Cerebellar nuclear complex (tissue), 1 donor: ENCODE results near the gene JOSD1.

Experiments used
- DNase-seq, 2 experiments: peaks; one replicate each; lab custom pipeline; 2025; lab: John Stamatoyannopoulos, UW

The JOSD1 gene

DNA sequence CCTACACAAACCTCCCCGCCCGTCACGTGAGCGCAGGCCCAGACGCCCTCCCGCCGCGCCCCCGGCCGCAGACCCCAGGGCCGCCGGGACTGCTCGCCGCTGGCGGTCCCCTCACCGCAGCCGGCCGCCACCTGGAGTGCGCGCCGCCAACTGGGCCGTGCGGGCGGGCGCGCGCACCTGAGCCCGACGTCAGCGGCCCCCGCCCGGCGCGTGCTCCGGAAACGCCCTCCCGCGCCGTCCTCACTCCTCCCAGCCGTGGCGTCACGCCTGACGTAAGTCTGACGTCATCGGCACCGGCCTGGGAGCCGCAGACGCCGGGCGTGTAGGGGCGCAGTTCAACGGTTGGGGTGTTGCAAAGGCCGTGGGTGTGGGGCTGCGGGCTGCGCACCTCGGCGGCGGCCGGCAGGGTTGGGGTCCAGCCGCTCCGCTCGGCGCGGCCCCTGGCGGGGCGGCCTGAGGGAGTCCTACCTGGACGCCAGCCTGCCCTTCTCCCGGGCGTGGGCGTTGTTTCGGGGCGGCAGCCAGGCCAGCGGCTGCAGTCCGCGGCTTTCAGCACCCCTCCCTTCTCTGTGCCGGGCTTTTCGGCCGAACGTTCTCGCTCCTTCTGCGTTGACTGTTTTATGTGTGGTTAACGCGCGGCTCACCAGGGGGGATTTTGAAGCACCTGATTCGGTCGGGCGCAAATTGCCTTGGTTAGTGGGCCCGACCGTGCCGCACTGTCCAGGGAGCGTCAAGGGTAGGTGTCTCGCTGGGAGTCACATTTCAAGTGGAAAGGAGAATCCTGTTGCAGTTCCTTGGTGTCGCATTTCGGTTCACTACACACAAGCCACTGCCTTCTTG, at the start of gene JOSD1:
Gene JOSD1 (minus strand): TSS at position 155 of the 840 bp plus-strand sequence. CDS start 956 bp downstream, outside the sequence.
- DNase-seq = peak; percentile 16 to 69

DNA sequence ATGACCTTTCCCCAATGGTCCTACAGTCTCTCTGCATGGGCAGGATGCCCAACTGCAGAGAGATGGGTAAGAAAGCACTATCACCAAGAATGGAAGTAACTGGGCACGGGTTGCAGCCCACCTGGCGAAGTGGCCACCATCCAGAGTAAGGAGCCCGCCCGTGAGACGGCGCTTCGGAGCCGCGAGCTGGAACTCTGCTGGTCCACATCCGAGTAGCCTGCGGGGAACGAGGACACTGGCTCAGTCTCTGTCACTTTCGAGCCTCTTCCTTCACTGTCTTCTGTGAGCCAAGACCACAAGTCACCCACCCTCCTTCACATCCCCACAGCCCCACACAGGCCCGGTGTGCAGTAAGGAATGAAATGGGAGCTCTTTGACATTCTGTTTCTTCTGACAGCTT, 49.4 kb upstream of the JOSD1 start:
- DNase-seq = no peak

DNA sequence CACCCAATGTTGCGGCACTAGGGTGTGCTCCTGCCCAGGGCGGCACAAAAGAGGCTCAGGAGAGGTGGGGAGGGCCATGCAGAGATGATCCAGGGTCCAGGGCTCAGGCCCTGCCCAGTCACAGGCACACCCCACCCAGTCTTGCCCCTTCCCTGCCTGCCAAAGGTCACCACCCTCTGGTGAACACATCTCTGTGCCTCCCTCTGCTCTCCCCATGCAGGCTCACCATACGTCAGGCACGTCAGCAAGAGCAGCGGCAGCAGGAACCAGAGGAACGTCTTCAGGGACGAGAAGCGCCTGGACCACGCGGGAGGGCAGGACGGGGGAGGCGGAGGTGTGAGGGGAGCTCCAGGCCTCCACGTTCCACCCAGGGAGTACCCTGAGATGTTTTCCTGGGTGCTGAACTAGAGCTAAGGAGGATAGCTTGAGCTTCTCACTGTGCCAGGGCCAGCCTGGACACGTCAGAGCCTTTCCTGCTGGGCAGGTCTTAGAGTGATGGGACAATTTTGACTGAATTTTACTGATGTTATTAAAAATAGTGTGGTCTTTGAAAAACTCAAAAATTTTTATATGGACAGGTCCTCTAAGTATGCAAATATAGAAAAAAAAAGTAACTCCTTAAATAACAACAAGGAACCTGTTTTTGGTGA, 47.9 kb upstream of the JOSD1 start:
- DNase-seq = no peak

DNA sequence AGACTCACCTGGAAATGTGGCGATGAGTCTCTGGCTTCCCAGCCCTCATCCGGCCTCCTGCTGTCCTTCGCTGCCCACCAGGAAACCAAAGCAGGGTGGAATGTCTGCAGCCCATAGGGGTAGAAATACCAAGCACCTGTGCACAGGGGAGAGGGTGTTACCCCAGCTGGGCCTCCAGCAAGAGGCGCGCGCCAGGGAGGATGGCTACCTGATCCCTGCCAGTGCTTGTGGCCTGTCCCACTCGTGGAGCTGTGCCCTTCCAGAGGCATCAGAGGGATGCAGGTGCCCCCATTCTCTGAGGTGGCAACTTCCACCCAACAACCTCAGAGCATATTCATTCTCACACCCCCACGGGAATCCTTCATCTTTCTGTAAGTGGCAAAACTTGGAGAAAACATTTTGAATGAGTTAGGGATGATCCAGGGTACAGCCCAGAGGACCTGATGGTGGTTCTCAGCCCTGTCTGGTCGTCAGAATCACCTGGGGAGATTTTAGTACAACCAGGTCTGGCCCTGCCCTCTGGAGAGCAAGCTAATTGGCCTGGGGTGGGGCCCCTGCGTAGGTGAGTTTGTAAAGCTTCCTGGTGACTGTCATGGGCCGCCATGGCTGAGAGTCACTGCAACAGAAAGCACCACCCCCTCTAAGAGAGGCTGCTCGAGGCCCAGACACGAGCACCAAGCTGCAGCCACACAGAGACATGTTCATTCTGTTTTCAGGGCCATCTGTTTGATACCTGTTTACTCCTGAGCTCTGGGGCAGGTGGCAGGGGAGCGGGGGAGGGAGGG, 45.1 kb upstream of the JOSD1 start:
- DNase-seq = no peak

DNA sequence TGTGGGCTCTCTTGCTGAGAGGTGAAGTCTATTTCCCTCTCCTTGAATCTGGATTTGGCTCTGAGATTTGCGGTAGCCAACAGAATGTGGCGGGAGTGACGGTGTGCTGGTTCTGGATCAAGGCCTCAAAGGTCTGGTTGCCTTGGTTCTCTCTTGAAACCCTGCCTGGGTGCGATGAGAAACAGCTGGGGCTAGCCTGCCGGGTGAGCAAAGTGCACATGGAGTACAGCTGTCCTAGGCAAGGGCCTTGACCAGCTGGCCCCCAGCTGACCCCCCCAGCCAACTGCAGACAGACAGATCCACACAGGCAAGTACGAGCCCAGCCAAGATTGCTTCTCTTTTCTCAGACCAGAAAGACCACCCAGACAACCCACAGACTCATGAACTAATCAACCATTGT, 44.2 kb upstream of the JOSD1 start:
- no peak for DNase-seq

DNA sequence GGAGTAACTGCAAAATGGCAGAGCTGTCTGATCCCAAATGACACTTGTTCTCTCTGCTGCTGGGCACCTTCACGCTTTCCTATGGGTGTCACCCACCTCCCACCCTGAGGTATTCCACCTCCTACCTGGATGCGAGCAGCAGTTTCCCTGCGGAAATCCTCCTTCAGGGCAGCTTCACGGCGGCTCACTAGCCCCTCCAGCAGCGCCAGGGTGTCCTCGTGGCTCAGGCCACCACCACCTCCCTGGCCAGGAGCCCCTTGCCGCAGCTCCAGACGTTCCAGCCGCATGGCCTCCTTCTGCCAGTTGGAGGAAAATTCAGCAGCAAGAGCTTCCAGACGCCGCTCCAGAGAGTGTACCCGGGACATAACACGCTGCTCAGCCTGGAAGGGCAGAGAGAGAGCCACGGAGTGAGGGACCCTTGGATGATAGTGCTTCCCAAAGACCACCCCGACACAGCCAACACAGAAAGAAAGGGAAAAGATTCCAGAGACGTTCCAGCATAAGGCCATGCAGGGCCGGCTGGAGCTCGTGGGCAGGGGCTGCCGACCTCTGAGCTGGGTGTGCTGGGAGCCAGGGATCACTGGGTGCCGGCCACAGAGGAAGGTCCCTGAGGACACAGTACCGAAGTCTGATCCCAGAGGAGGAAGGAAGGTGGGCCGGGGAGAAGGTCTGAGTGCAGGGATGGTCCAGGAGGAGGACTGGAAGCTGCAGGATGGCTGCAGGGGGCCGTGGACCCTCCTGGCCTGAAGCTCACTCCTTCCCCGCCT, 41.6 kb upstream of the JOSD1 start:
- no peak for DNase-seq

DNA sequence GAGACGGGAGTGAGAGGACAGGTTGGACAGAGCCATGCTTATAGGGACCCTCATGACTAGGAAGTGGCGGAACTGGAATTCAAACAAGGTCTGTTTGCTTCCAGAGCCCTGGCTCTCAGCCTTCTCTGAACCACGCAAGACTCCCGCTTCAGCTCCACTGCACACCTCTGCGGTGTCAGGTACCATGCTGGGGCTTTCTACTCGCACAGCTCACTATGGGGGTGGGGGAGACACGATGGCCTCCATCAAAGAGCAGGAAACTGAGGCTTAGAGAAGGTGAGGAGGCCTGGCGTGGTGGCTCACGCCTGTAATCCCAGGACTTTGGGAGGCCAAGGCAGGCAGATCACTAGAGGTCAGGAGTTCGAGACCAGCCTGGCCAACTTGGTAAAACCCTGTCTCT, 40.8 kb upstream of the JOSD1 start:
- no peak for DNase-seq

DNA sequence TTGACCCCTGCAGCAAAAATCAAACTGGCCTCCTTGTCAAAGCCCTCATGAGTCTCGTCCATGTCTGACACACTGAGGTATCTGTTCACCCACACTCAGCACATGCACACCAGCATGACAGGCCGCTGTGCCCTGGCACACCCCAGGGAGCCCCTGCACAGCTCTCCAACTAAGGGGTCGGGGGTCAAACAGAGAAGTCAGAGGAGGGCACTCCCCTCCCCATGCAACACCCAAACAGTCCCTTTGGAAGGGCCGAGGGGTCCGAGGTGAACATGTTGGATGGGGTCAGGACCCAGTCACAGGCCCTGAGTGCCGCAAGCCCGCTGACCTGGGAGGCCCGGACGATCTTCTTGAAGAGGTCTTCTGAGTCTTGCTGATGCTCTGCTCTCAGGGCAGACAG, 40.4 kb upstream of the JOSD1 start:
- DNase-seq = no peak

DNA sequence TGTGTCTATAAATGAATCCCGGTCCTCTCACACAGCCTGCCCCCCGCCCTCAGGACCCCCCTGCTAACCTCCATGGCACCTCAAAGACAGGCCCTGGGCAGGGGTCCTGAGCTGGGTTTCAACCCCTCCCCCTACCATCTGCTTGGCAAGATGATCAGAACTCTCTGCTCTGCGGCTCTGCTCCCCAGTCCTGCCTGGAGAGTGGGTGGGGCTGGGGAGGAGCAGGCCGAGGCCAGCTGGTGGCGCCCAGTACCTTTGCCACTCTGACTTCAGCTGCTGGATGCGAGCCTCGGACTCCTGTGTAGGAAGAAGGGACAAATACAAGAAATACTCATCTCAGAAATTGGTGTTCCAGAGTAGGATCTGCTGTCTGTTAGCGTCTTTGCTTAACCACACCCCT, 40.0 kb upstream of the JOSD1 start:
- DNase-seq = no peak

DNA sequence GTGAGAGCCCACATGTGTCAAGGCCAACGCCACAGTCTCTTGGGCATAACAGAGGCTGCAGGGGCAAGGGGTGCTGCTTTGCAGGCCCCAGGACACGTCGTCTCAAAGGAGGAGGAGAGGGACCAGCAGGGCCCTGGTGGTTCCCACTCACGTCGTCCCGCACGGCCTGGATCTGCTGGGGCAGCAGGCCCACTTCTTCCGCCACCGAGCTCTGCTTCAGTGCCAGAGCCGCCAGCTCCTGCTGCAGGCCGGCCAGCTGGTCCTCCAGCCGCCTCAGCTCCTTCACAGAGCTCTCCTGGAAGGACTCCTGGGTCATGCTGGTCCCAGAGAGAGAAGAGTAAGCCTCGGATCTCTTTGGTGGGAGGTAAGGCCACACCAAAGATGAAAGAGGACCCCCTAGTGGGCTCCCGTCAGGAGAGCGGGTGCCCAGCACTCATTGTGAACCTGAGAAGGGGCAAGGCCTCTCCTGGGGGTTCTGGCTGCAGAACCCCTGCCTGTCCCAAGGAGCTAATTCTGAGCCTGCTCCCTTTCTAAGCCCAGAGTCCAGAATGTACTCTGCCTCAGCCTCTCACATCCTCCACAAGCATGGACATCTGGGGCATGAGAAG, 39.5 kb upstream of the JOSD1 start:
- no peak for DNase-seq

DNA sequence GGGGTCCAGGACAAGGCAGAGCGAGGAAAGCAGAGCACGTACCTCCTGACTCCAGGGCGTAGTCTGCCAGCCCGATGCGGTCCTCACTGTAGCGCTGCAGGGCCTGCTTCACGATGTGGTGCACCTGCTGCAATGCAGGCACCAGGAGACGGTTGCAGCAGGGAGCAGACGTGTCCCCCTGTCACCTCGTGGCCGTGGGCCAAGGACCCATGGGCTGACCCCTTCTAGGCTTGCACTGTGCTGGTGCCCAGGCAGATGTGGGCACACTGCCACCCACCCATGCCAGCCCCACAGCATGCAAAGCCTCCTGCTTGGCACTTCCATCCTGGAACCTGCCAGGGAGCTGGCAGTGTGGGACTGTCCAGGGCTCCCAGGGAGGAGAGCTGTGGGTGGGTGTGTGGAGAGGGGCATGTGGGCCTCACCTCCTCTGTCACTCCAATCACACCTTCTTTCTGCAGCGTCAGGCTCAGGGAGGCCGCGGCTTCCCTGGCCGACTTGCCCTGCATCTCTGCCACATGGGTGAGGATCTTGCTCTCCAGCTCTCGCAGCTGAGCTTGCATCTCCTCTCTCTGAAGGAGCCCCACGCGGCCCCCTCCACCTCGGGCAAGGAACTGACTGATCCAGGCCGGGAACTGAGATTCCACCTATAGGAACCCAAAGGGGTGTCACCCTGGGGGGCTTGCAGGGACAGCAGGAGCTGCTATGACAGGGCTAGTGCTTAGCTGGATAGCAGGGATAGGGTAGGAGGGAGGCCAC, 38.7 kb upstream of the JOSD1 start:
- no peak for DNase-seq

DNA sequence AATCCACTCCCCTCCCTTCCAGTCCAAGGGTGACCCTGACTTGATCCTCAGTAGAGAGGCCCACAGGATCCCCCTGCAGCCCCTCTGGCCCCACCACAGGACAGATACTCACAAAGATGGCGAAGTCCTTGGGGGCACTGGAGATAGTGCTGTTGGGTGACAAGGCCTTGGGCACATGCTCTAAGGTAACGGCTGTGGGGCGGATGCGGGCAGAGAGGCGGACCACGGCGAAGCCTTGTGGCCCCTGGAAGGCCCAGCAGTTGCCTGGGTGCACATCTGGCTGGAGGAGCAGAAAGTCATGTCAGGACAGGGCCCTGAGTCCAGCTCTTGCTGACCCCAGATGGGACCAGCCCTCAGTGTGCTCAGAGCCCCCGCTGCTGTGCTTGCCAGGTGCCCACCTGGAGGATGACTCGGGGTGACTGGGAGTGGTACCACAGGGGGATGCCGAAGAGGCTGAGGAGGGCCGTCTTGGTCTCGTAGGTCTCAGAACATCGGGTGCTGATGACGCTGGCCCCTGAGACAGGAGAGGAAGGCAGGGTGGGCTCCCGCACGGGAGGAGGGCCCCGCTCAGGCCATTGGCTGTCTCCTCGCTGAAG, 37.8 kb upstream of the JOSD1 start:
- no peak for DNase-seq

DNA sequence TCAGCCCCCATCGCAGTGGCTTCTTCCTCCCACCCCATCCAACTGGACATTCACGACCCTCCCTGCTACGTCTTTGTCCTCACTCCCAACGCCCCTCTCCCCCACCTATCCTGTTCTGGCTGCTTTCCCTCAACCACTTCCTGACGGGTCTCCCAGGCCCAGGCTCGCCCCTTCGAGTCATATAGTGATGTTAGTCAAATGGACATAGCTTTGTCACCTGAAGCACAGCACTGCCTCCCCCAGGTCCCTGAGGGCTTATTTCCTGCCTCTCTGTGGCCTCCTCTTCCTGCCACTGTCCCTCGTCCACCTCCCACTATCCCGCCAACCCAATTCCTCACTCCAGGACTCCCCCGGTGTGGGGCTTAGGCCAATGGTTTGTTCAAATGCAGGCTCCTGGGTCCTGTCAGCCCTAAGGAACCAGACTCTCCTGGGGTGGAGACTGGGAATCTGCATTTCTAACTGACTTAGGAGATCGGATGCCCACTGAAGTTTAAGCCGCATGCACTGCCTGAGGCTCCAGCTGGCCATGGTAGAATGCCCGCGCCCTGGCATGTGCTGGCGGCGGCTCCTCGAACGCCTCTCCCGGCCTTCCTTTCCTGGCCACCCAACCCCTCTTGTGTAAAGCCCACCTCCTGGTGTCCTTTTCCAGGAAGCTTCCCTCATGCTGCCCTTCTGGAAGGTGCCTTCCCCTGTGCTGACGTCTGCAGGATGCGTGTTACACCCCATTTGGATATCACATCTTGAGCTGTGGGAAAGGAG, 36.7 kb upstream of the JOSD1 start:
- DNase-seq = no peak

DNA sequence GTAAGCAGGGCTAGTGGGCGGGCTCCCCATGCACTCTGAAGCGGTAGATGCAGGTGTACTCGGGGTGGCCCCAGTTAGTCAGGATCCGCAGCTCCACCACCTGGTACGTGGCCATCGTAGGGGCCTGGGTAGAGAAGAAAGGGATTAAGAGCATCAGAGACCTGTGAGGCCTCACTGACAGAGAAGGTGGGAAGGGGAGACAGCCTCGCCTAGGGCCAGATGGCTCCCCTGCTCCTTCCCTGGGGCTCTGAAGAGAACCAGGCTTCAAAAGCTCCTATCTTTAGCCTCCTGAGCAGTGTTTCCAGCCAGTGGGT, 35.5 kb upstream of the JOSD1 start:
- DNase-seq = no peak

DNA sequence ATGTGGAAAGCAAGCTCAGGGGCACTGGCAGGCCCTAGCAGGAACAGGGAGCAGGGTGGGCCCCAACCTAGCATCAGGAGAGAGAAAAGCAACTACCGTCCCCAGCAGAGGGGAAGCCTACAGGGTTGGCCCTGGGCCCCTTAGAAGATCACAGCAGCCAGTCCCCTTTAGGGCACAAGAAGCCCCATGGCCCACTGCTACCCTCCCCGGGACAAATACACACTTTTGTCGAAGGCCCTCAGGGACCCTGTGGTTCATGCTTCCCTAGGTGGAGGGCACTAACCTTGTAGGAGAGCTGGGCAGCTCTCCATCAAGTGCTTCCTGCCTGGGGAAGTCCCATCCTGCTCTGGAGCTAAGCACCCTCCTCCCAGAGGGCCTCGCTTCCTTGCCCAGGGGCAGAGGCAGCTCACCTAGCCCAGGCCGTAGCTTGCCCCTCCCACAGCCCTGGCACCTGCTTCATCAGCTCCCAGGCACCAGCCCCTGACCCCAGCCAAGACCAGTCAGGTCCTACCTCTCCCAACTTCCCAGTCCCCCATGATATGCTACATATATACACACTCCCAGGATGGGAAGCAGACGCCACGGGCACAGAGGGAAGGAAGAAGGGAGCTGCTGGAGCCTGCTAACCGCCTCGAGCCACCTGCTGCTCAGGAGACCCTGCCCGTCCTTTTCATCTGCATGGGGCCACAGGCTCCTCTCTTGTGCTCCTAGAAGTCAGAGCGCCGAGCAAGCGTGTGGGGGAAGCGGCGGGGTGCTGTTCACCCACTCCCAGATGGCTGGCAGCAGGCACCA, 34.9 kb upstream of the JOSD1 start:
- DNase-seq = no peak

DNA sequence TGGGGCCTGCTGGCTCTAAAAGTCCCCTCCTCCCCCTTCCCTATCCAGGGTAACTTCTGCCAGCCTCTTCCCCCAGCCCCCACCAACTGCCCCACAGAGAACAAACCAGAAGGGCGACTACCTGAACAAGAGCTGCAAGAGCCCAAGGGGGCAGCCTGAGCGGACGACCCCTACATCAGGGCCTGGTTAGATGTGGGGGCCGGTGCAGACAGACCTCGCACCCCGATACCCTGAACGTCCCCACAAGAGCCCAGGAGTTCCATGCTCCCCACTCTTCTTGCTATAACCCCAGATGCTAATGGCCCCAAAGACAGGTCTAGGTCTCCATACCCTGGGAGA, 34.4 kb upstream of the JOSD1 start:
- no peak for DNase-seq

DNA sequence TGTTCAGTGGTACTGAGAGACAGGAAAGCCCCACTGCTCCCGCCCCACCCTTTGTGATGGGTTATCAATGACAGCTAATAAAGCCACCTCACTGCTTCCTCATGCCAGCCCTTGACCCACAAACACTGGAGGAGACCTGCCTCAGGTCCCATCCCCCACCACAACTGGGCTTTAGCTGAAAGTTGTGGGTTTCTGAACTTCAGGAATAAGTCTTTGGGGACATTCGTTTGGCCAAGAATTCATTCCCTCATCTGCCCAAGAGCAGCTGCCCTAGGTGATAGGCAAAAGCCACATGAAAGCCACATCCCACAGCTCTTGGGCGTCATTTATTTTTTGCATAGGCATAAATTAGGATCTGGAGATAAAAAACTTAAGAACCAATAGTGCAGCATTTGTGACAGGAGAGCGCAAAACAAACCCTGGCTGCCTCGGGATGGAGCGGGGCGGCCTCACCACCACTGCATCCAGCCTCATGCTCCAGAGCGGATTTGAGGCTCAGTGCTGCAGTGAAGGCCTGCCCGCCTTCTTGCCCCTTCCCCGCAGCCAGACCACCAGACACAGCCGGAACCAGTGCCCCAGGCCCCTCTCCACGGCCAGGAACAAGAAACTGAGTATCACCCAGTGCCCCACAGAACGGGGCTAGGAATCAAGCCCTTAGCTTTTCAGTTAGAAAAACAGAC, 33.8 kb upstream of the JOSD1 start:
- DNase-seq = no peak

DNA sequence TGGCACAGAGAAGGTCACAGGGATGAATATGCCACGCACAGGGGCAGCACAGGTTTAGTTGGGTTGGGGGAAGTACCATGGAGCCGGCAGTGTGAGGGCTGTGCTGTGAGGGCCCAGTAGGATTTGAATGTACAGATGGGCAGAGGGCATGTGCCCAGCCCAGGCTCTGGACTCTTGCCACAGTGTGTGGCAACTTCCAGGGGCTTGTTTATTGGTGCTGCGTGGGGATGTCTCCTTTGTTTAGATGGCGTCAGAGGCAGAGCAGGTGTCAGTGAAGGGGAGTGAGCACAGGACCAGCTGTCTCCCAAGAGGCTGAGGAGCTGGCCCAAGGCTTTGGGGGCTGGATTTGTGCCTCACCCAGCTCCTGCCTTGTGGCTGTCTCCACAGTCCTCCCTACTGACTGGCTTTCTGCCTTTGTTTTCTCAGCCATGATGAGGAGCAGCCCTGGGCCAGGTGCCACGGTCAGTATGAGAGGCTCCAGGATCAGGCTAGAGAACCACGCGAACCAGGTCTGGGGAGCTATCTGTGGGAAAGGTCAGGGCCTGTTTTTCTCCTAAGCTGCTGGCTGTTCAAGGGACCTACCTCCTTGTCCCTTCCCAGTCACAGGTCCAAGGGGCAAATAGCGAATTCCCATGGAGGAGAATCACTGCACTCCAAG, 33.1 kb upstream of the JOSD1 start:
- DNase-seq = peak; percentile 65 to 79
